ENCODE measurements around the gene EARS2.

Gene EARS2

GRCh38 chr16:23534868-23535860 is 22.0 kb downstream of the EARS2 start:
- DNase-seq, result no peak
- in situ Hi-C loops (cut with HindIII; ENCODE audit: low pct_ligation_motif_present, low pct_unique_long_range_greater_than_20kb, low sequenced_read_pairs), result no loop called here

DNA sequence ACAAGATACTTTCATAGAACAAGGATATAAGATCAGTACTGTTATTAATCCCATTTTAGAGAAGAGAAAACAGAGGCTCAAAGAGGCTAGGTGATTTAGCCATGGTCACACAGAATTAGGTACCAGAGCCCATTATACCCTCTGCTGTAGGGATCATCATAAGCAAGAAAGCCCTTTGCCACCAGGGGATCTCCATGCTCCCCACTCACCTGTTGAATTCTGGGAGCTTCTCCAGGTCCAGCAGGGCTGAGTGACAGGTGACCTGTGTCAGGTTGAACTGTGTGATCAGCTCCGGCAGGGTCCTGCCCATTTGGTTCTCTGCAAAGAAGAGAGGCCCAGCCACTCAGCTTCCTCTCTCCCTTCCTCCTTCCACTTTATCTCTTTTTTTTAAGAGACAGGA is 24.7 kb downstream of the EARS2 start:
- in situ Hi-C loops (cut with HindIII; ENCODE audit: low pct_ligation_motif_present, low pct_unique_long_range_greater_than_20kb, low sequenced_read_pairs), result no loop called here
- no peak for DNase-seq

- in situ Hi-C loops (cut with HindIII; ENCODE audit: low pct_ligation_motif_present, low pct_unique_long_range_greater_than_20kb, low sequenced_read_pairs), result no loop called here
- no peak for DNase-seq
These were observed 27.1 kb downstream of the EARS2 start for GRCh38 chr16:23530062-23530461.

DNA sequence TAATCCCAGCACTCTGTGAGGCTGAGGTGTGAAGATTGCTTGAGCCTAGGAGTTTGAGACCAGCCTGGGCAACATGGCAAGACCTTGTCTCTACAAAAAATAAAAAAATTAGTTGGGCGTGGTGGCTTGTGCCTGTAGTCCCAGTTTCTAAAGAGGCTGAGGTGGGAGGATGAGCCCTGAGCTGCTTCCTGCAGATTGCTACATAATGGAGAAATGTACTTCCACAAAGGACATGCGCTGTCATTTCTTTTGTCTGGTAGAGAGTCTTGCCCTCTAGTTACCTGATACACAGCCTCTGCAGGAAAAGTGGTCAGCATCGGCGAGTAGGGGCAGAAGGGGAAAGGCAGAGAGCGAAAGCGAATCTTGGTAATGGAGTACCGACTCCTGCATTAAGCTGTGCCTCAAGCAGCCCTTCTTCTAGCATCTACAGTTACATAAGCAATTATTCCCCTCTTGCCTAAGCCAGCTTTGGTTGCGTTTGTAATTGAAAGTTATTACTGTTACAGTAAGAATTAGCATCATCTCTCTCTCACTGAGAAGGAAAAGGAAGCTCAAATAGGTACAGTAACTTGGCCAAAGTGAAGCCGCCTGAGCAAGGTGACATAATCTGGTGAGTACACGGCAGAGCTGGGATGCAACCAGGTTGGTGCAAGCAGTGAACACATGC is 28.4 kb downstream of the EARS2 start:
- in situ Hi-C loops (cut with HindIII; ENCODE audit: low pct_ligation_motif_present, low pct_unique_long_range_greater_than_20kb, low sequenced_read_pairs), result no loop called here
- DNase-seq, result no peak

GRCh38 chr16:23527961-23528643 is 29.0 kb downstream of the EARS2 start:
- in situ Hi-C loops (cut with HindIII; ENCODE audit: low pct_ligation_motif_present, low pct_unique_long_range_greater_than_20kb, low sequenced_read_pairs), result no loop called here
- DNase-seq, result no peak

- in situ Hi-C loops (cut with HindIII; ENCODE audit: low pct_ligation_motif_present, low pct_unique_long_range_greater_than_20kb, low sequenced_read_pairs), result no loop called here
- no peak for DNase-seq
These were observed 32.3 kb downstream of the EARS2 start for GRCh38 chr16:23524886-23525285.

- in situ Hi-C loops (cut with HindIII; ENCODE audit: low pct_ligation_motif_present, low pct_unique_long_range_greater_than_20kb, low sequenced_read_pairs), result no loop called here
These were observed 33.2 kb downstream of the EARS2 start for GRCh38 chr16:23523876-23524385.

DNA sequence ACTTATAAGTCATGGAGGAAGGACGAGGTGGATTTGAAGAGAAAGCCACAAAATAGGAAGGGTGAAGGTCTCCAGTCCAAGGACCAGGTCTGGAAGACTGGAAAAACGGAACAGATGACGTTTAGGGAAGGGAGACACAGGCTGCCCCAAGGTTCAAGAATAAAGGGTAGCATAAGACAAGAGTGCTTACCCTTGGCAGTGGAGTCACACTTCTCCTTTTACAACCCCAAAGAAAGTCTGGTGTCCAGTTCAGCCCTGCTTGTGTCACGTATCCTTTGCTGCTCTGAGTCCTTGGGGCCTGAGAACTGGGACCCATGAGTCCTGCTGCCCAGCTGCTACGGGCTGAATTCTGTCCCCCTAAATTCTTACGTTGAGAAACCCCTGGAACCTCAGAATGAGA is 33.8 kb downstream of the EARS2 start:
- no peak for DNase-seq
- in situ Hi-C loops (cut with HindIII; ENCODE audit: low pct_ligation_motif_present, low pct_unique_long_range_greater_than_20kb, low sequenced_read_pairs), result no loop called here

More at GRCh38 chr16:23523876-23524385, 33.2 kb downstream of the EARS2 start:
- DNase-seq, result no peak

DNA sequence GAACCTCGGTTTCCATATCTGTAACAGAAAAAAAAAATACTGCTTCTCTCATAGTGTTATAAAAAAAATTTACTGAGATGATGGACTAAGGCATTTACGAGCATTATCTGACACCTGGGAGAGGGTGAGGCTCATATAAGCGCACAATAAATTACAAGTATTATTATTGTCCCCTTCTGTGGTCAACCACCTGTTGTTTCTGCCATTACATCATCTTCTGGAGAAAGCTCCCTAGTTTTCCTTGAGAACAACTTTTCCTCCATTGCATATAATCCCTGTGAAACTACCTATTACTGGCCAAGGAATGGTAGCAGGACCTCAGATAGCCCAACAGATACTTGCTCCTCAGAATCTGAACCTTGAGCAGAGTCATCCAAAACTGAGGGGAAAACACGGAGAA is 35.2 kb downstream of the EARS2 start:
- DNase-seq, result no peak
- in situ Hi-C loops (cut with HindIII; ENCODE audit: low pct_ligation_motif_present, low pct_unique_long_range_greater_than_20kb, low sequenced_read_pairs), result no loop called here

- in situ Hi-C loops (cut with HindIII; ENCODE audit: low pct_ligation_motif_present, low pct_unique_long_range_greater_than_20kb, low sequenced_read_pairs), result no loop called here
- DNase-seq, result no peak
These were observed 36.0 kb downstream of the EARS2 start for GRCh38 chr16:23521037-23521743.

GRCh38 chr16:23520500-23520899 is 36.6 kb downstream of the EARS2 start:
- in situ Hi-C loops (cut with HindIII; ENCODE audit: low pct_ligation_motif_present, low pct_unique_long_range_greater_than_20kb, low sequenced_read_pairs), result no loop called here
- DNase-seq, result no peak

DNA sequence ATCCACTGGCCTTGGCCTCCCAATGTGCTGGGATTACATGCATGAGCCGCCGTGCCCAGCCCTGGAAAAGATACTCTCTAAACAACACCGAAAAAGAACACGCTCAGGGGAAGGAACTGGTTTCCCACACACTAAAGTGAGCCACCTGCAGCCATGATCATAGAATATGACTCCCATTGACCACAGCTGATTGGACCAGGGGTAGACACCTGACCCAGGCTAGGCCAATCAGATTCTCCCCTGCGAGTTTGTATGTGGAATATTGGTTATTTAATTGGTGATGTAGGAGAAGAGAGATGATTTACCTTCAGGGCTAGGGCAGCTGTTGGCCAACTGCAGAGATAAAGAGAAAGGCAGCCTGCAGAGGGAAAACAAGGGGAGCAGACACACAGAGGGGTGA is 37.9 kb downstream of the EARS2 start:
- DNase-seq, result no peak

DNA sequence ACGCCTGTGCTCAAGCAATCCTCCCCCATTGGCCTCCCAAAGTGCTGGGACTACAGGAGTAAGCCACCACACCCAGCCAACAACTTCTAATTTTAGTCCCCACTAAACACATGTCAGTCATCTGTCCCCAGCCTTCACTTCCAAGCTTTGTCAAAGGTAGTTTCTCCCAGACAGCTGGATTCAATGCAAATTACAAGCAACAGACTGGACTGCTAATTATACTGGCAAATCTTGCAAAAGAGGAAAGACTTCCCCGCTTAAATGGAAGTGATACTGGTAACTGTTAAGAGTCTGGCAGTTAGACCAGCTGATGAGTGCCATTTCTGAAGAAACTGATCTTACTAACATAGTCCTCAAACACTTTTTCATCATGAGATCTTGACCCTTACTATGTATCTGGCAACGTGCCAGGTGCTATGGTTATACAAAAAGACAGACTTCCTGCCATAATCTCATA is 38.7 kb downstream of the EARS2 start:
- in situ Hi-C loops (cut with HindIII; ENCODE audit: low pct_ligation_motif_present, low pct_unique_long_range_greater_than_20kb, low sequenced_read_pairs), result no loop called here
- DNase-seq, result no peak

More for the DNA sequence above, 37.9 kb downstream of the EARS2 start:
- in situ Hi-C loops (cut with HindIII; ENCODE audit: low pct_ligation_motif_present, low pct_unique_long_range_greater_than_20kb, low sequenced_read_pairs), result no loop called here

DNA sequence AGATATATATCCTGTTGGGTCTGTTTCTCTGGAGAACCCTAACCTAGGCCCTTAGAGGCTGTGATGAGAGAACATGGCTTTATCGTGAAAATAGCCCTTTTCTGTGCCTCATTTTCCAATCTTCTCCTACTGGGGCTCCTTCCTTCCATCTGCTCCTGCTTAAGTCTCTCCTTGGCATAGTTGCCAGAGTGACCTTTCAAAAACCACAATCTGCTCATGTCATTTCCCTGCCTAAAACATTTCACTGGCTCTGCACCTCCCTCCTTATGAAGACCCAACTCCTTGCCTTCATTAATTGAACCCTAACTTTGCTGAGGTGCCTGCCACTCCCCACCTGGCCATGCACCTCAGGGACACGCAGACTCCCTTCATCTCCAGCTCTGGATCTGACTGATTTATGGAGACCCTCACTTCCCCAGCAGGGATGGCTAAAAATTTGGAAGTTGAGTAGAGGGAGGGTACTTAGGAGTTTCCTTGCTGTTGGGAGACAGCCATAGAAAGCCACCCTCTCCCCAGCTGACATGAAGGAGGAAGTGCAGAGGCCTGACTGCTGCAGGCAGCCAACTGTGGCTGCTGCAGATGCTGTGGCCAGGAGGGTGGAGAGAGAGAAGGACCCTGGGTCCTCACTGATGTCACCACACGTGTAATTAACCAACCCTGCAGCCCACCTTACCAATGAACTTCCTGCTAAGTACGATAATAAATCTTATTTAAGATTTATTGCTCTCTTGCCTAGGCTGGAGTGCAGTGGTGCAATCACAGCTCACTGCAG is 40.6 kb downstream of the EARS2 start:
- no peak for DNase-seq
- in situ Hi-C loops (cut with HindIII; ENCODE audit: low pct_ligation_motif_present, low pct_unique_long_range_greater_than_20kb, low sequenced_read_pairs), result no loop called here

- in situ Hi-C loops (cut with HindIII; ENCODE audit: low pct_ligation_motif_present, low pct_unique_long_range_greater_than_20kb, low sequenced_read_pairs), result no loop called here
- DNase-seq, result no peak
These were observed 41.3 kb downstream of the EARS2 start for GRCh38 chr16:23515881-23516280.

DNA sequence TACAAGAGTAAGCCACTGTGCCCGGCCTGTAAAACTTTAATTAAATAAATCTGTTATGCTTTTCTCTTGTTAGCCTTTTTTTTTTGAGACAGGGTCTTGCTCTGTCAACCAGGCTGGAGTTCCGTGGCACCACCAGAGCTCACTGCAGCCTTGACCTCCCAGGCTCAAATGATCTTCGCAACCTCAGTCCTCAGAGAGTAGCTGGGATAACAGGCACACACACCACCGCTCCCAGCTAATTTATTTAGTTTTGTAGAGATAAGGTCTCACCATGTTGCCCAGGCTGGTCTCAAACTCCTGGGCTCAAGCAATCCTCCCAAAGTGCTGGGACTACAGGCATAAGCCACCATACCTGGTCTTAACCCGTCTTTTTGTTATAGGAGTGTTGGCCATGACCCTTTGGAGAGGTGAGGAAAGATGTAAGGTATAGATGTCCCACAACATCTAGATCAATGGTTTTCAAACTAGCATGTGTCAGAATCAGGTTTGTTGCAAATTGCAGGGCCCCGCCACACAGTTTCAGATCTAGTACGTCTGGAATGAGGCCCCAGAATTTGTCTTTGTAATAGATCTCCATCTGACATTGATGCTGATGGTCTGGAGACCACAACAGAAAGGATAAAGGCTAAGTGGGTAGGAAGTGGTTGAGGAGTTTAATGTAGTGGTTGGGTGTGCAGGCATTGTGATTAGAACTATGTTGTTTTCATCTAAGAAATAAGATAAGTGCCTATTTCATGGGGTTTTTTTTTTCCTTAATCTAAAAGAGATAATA is 42.6 kb downstream of the EARS2 start:
- in situ Hi-C loops (cut with HindIII; ENCODE audit: low pct_ligation_motif_present, low pct_unique_long_range_greater_than_20kb, low sequenced_read_pairs), result no loop called here
- no peak for DNase-seq

DNA sequence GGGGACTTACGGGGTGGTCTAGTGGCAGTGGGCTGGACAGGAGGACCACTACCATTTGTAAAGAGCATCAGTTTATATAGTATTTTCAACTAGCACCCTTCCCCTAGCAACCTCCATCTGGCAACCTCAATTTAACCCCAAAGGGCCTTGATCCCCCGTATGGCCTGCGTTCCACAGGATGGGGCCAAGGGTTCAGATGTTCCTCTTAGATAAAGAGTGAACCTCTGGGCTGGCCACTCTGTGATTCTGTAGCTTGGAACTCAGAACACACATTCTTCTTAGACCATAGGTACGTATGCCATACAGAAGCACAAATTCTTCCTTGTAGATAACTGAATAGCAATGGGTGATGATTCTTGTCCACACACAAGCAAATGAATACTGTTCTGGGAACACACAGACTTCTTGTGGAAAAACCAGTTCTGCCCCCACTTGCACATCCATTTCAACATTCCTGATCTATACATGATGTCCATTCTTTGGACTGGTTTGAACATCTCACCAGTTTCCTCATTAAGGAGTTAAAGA is 44.9 kb downstream of the EARS2 start:
- in situ Hi-C loops (cut with HindIII; ENCODE audit: low pct_ligation_motif_present, low pct_unique_long_range_greater_than_20kb, low sequenced_read_pairs), result no loop called here
- no peak for DNase-seq
